Liver (tissue), 9 donors: ENCODE data around the gene FAM168B. TPM values are rescaled to one million over a fixed set of nuclear protein-coding genes. Genes with fewer than 3 reads are reported as not detected.

Experiments used
- DNase-seq: peaks from one replicate; pipeline ENCODE4 v3.0.0-alpha.2; 2017; ENCODE audit warnings: low spot score
- H3K27ac ChIP-seq, 2 donors: one replicate each; pipeline ENCODE4 v1.7.0; 2013; ENCODE audit warnings: inconsistent platforms in 2 of 2, low read length in 2 of 2, control low read depth in 1 of 2, low read depth in 1 of 2, mild to moderate bottlenecking in 1 of 2
- H3K27me3 ChIP-seq, 4 donors: one replicate each; pipeline versions ENCODE4 v1.6.1 to v1.7.0; 2013; ENCODE audit warnings: low read length in 3 of 4, inconsistent platforms in 1 of 4, mild to moderate bottlenecking in 1 of 4, moderate library complexity in 1 of 4; ENCODE audit not compliant: control insufficient read depth in 4 of 4, insufficient read depth in 4 of 4
- H3K36me3 ChIP-seq, 4 donors: one replicate each; pipeline versions ENCODE4 v1.6.1 to v1.7.0; 2013; ENCODE audit warnings: low read length in 3 of 4, mild to moderate bottlenecking in 3 of 4, low read depth in 1 of 4, moderate library complexity in 1 of 4; ENCODE audit not compliant: control insufficient read depth in 4 of 4, insufficient read depth in 3 of 4
- H3K4me1 ChIP-seq, 4 donors: one replicate each; pipeline versions ENCODE4 v1.6.1 to v1.7.0; 2013; ENCODE audit warnings: low read length in 3 of 4, mild to moderate bottlenecking in 3 of 4, moderate library complexity in 1 of 4; ENCODE audit not compliant: control insufficient read depth in 4 of 4, insufficient read depth in 4 of 4
- H3K4me3 ChIP-seq, 3 donors: one replicate each; pipeline versions ENCODE4 v1.6.1 to v1.7.0; 2013; ENCODE audit warnings: low read length in 3 of 3, control low read depth in 1 of 3, low read depth in 1 of 3, mild to moderate bottlenecking in 1 of 3
- H3K9ac ChIP-seq, 2 donors: one replicate each; pipeline ENCODE4 v1.7.0; 2013; ENCODE audit warnings: low read length in 2 of 2, mild to moderate bottlenecking in 2 of 2, moderate library complexity in 2 of 2, control low read depth in 1 of 2, low read depth in 1 of 2
- H3K9me3 ChIP-seq, 4 donors: one replicate each; pipeline versions ENCODE4 v1.6.1 to v1.7.0; 2013; ENCODE audit warnings: low read length in 3 of 4; ENCODE audit not compliant: control insufficient read depth in 4 of 4
- EGR1 ChIP-seq, 2 donors: IDR thresholded peaks; 2 replicates each; pipeline ENCODE4 v1.6.1; 2016 to 2018; ENCODE audit warnings: antibody characterized with exemption in 2 of 2, low read depth in 2 of 2
- FOXA1 ChIP-seq: IDR thresholded peaks from 2 replicates; pipeline ENCODE4 v1.6.1; 2016; ENCODE audit warnings: antibody characterized with exemption
- GABPA ChIP-seq, 2 donors: IDR thresholded peaks in 1 of 2; conservative IDR thresholded peaks in 1 of 2; 2 replicates each; pipeline ENCODE4 v1.6.1; 2016; ENCODE audit warnings: antibody characterized with exemption in 2 of 2, mild to moderate bottlenecking in 1 of 2, moderate library complexity in 1 of 2
- HNF4A ChIP-seq, 2 donors: conservative IDR thresholded peaks; 2 replicates each; pipeline ENCODE4 v1.6.1; 2016; ENCODE audit warnings: antibody characterized with exemption in 2 of 2, mild to moderate bottlenecking in 2 of 2
- HNF4G ChIP-seq: IDR thresholded peaks from 2 replicates; pipeline ENCODE4 v1.6.1; 2016; ENCODE audit warnings: antibody characterized with exemption
- JUND ChIP-seq, 2 donors: IDR thresholded peaks; 2 replicates each; pipeline ENCODE4 v1.6.1; 2016; ENCODE audit warnings: antibody characterized with exemption in 2 of 2
- RAD21 ChIP-seq, 2 donors: IDR thresholded peaks; 2 replicates each; pipeline ENCODE4 v1.6.1; 2016; ENCODE audit warnings: antibody characterized with exemption in 2 of 2, mild to moderate bottlenecking in 2 of 2
- RXRA ChIP-seq, 2 donors: IDR thresholded peaks; 2 replicates each; pipeline ENCODE4 v1.6.1; 2017 to 2018; ENCODE audit warnings: antibody characterized with exemption in 2 of 2, mild to moderate bottlenecking in 1 of 2
- SP1 ChIP-seq: IDR thresholded peaks from 2 replicates; pipeline ENCODE4 v1.6.1; 2018; ENCODE audit warnings: antibody characterized with exemption, mild to moderate bottlenecking
- YY1 ChIP-seq: IDR thresholded peaks from 2 replicates; pipeline ENCODE4 v1.6.1; 2016; ENCODE audit warnings: antibody characterized with exemption, mild to moderate bottlenecking
- whole genome bisulfite sequencing: extraction: QIAGEN DNeasy Blood & Tissue Kit; methylation state at CpG from one replicate; pipeline ENCODE4 v1.1.7; 2013; 5-methylcytosine and 5-hydroxymethylcytosine counted together
- polyA plus RNA-seq, 2 donors: library from polyadenylated mRNA; stranded (reverse) in 1 of 2; unstranded in 1 of 2; fragments of 200-250 nt in 1 of 2; fragments of >200 nt in 1 of 2; fragmentation: Nextera tagmentation in 1 of 2; extraction: Ambion mirVana in 1 of 2; gene quantifications; one replicate each; pipeline versions ENCODE4 v1.2.1 to v1.2.3, GENCODE V29; 2013 to 2015
- total RNA-seq, 2 donors: library from RNA; depleted of rRNA; stranded (reverse); fragments of >200 nt; gene quantifications; one replicate each; pipeline ENCODE4 v1.2.3, GENCODE V29; 2014
- TF ChIP-seq, protein P1 (sequence below): IDR thresholded peaks from 2 replicates; pipeline ENCODE4 v1.6.1; 2016; ENCODE audit warnings: antibody characterized with exemption
- TF ChIP-seq, protein P2 (sequence below): IDR thresholded peaks from 2 replicates; pipeline ENCODE4 v1.6.1; 2016; ENCODE audit warnings: antibody characterized with exemption
- TF ChIP-seq, protein P3 (sequence below): fragments of 150-350 bp; IDR thresholded peaks from 2 replicates; pipeline ENCODE4 v1.5.1; 2017; ENCODE audit warnings: improper control_type of control experiment, low read depth, low read length; ENCODE audit not compliant: missing input control
- TF ChIP-seq, protein P4 (sequence below): IDR thresholded peaks from 2 replicates; pipeline ENCODE4 v1.6.1; 2016; ENCODE audit warnings: antibody characterized with exemption, mild to moderate bottlenecking
- TF ChIP-seq, protein P5 (sequence below): IDR thresholded peaks from 2 replicates; pipeline ENCODE4 v1.6.1; 2016; ENCODE audit warnings: antibody characterized with exemption
- donor health status: healthy.
- donor health status: healthy.
- donor health status: healthy.
- donor health status: healthy.
- donor health status: healthy.

The FAM168B gene
- total and polyA plus RNA-seq, 4 donors = 13.9 to 62.3 (median 30.8) TPM

- H3K4me1 ChIP-seq = no peaks in the 10 kb centered on the region
- TF ChIP-seq RXRA (IDR thresholded peaks at IDR 0.05) (no peak), YY1 (no peak), HNF4G (no peak), FOXA1 (no peak), EGR1 (IDR thresholded peaks at IDR 0.05; ENCODE audit: low read depth in 2 of 2) (no peak), SP1 (no peak), GABPA (IDR thresholded peaks at IDR 0.05 in 1 of 2, conservative IDR thresholded peaks at IDR 0.05 in 1 of 2) (no peak), HNF4A (conservative IDR thresholded peaks at IDR 0.05) (no peak), JUND (IDR thresholded peaks at IDR 0.05) (no peak), RAD21 (IDR thresholded peaks at IDR 0.05) (no peak)
- TF ChIP-seq, protein P1, sequence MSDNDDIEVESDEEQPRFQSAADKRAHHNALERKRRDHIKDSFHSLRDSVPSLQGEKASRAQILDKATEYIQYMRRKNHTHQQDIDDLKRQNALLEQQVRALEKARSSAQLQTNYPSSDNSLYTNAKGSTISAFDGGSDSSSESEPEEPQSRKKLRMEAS = no peak
- TF ChIP-seq, protein P2, sequence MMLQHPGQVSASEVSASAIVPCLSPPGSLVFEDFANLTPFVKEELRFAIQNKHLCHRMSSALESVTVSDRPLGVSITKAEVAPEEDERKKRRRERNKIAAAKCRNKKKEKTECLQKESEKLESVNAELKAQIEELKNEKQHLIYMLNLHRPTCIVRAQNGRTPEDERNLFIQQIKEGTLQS = no peak
- TF ChIP-seq, protein P3, sequence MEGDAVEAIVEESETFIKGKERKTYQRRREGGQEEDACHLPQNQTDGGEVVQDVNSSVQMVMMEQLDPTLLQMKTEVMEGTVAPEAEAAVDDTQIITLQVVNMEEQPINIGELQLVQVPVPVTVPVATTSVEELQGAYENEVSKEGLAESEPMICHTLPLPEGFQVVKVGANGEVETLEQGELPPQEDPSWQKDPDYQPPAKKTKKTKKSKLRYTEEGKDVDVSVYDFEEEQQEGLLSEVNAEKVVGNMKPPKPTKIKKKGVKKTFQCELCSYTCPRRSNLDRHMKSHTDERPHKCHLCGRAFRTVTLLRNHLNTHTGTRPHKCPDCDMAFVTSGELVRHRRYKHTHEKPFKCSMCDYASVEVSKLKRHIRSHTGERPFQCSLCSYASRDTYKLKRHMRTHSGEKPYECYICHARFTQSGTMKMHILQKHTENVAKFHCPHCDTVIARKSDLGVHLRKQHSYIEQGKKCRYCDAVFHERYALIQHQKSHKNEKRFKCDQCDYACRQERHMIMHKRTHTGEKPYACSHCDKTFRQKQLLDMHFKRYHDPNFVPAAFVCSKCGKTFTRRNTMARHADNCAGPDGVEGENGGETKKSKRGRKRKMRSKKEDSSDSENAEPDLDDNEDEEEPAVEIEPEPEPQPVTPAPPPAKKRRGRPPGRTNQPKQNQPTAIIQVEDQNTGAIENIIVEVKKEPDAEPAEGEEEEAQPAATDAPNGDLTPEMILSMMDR = no peak
- TF ChIP-seq, protein P4, sequence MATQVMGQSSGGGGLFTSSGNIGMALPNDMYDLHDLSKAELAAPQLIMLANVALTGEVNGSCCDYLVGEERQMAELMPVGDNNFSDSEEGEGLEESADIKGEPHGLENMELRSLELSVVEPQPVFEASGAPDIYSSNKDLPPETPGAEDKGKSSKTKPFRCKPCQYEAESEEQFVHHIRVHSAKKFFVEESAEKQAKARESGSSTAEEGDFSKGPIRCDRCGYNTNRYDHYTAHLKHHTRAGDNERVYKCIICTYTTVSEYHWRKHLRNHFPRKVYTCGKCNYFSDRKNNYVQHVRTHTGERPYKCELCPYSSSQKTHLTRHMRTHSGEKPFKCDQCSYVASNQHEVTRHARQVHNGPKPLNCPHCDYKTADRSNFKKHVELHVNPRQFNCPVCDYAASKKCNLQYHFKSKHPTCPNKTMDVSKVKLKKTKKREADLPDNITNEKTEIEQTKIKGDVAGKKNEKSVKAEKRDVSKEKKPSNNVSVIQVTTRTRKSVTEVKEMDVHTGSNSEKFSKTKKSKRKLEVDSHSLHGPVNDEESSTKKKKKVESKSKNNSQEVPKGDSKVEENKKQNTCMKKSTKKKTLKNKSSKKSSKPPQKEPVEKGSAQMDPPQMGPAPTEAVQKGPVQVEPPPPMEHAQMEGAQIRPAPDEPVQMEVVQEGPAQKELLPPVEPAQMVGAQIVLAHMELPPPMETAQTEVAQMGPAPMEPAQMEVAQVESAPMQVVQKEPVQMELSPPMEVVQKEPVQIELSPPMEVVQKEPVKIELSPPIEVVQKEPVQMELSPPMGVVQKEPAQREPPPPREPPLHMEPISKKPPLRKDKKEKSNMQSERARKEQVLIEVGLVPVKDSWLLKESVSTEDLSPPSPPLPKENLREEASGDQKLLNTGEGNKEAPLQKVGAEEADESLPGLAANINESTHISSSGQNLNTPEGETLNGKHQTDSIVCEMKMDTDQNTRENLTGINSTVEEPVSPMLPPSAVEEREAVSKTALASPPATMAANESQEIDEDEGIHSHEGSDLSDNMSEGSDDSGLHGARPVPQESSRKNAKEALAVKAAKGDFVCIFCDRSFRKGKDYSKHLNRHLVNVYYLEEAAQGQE = no peak
- peak; percentile 28 for DNase-seq
- no peak overlapping the region for H3K4me3 ChIP-seq
- H3K36me3 ChIP-seq = peaks cover 0 to 6% (median 4%) of the 10 kb centered on the region in 4 donors
- no peaks in the 10 kb centered on the region for H3K9me3 ChIP-seq
- H3K27ac ChIP-seq = no peak overlapping the region
- no peaks in the 10 kb centered on the region for H3K27me3 ChIP-seq
- 96% methylated on average over 7 of the region's 7 CpGs for WGBS
- H3K9ac ChIP-seq = no peak overlapping the region
Observed at GRCh38 chr2:131042148-131042775, 51.0 kb downstream of the FAM168B start.

GRCh38 chr2:131041402-131042147 is 51.7 kb downstream of the FAM168B start:
- no peak overlapping the region for H3K9ac ChIP-seq
- WGBS = 88% methylated on average over 14 of the region's 14 CpGs
- H3K27ac ChIP-seq = no peak overlapping the region
- H3K27me3 ChIP-seq = no peaks in the 10 kb centered on the region
- H3K4me3 ChIP-seq = no peak overlapping the region
- H3K36me3 ChIP-seq = peaks cover 0 to 1% (median 0%) of the 10 kb centered on the region in 4 donors
- TF ChIP-seq, protein P5, sequence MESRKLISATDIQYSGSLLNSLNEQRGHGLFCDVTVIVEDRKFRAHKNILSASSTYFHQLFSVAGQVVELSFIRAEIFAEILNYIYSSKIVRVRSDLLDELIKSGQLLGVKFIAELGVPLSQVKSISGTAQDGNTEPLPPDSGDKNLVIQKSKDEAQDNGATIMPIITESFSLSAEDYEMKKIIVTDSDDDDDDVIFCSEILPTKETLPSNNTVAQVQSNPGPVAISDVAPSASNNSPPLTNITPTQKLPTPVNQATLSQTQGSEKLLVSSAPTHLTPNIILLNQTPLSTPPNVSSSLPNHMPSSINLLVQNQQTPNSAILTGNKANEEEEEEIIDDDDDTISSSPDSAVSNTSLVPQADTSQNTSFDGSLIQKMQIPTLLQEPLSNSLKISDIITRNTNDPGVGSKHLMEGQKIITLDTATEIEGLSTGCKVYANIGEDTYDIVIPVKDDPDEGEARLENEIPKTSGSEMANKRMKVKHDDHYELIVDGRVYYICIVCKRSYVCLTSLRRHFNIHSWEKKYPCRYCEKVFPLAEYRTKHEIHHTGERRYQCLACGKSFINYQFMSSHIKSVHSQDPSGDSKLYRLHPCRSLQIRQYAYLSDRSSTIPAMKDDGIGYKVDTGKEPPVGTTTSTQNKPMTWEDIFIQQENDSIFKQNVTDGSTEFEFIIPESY = no peak
- TF ChIP-seq, protein P1 = no peak
- TF ChIP-seq, protein P4 = no peak
- TF ChIP-seq HNF4A (conservative IDR thresholded peaks at IDR 0.05) = no peak
- no peak for DNase-seq
- H3K9me3 ChIP-seq = no peaks in the 10 kb centered on the region
- no peaks in the 10 kb centered on the region for H3K4me1 ChIP-seq
